ENCODE results near the gene PNO1. TPM values are rescaled to one million over a fixed set of nuclear protein-coding genes. Genes with fewer than 3 reads are reported as not detected.

The PNO1 gene
- 6.5 and 7.3 TPM in 2 replicates for total RNA-seq (2013; cell fraction: nucleolus; rRNA removed)
- total RNA-seq (2014; rRNA removed) (30.3 and 30.8 TPM in 2 replicates), total RNA-seq (2014; rRNA removed; fragmentation: Illumina TruSeq; extraction: Trizol) (29.1 and 30.2 TPM in 2 replicates), total RNA-seq (2021) (21.8 and 23.7 TPM in 2 replicates), polyA plus RNA-seq (2011; rRNA removed) (18.8 and 21.9 TPM in 2 replicates), polyA plus RNA-seq (2014; fragmentation: Illumina TruSeq; extraction: Trizol) (33.4 and 34.2 TPM in 2 replicates), polyA plus RNA-seq (2014; fragmentation: Nextera tagmentation; extraction: Ambion mirVana) (10 to 100 TPM in 1 of 2 experiments, 1 to 10 TPM in 1; 9.7 to 18.5 TPM), polyA plus RNA-seq (2014; rRNA removed) (31.2 and 34.4 TPM in 2 replicates), polyA plus RNA-seq (2016; fragmentation: Nextera tagmentation; extraction: Ambion mirVana) (10 to 100 TPM; 57.2 to 60.2 TPM), polyA minus RNA-seq (2011; rRNA and poly(A)+ RNA removed) (3.8 and 4.2 TPM in 2 replicates), Bru-seq, nascent RNA (percentile 88 among the genes with signal in this experiment), BruChase-seq, experiment 1, labeled RNA remaining after a 6-hour chase (percentile 72 among the genes with signal in this experiment), BruChase-seq, experiment 2, labeled RNA remaining after a 2-hour chase (percentile 79 among the genes with signal in this experiment)
- 15.7 TPM for polyA plus RNA-seq (2011; ENCODE audit: low read depth)
- polyA plus RNA-seq (2011; cell fraction: cytosol; rRNA removed): 12.3 and 15.0 TPM in 2 replicates
- polyA plus RNA-seq (2011; cell fraction: nucleus; rRNA removed): 4.2 and 10.1 TPM in 2 replicates
- 12.3 and 16.4 TPM in 2 replicates for polyA plus RNA-seq (2012)
- polyA minus RNA-seq (2011; cell fraction: cytosol; rRNA and poly(A)+ RNA removed): 3.1 and 4.8 TPM in 2 replicates
- 2.5 and 3.8 TPM in 2 replicates for polyA minus RNA-seq (2011; cell fraction: nucleus; rRNA and poly(A)+ RNA removed)
- long read RNA-seq, experiment 1, transcript PNO1-201 (7 exons, 2,286 nt): major isoform, 67 of 78 reads
- long read RNA-seq, experiment 1, partial matches to known transcripts: 1 of 78 reads
- long read RNA-seq, experiment 1, other reads (novel, unspliced or antisense): 10 of 78 reads
- long read RNA-seq, experiment 2, transcript PNO1-201 (7 exons, 2,286 nt): major isoform, 261 of 289 reads
- long read RNA-seq, experiment 2, partial matches to known transcripts: 4 of 289 reads
- long read RNA-seq, experiment 2, other reads (novel, unspliced or antisense): 24 of 289 reads

DNA sequence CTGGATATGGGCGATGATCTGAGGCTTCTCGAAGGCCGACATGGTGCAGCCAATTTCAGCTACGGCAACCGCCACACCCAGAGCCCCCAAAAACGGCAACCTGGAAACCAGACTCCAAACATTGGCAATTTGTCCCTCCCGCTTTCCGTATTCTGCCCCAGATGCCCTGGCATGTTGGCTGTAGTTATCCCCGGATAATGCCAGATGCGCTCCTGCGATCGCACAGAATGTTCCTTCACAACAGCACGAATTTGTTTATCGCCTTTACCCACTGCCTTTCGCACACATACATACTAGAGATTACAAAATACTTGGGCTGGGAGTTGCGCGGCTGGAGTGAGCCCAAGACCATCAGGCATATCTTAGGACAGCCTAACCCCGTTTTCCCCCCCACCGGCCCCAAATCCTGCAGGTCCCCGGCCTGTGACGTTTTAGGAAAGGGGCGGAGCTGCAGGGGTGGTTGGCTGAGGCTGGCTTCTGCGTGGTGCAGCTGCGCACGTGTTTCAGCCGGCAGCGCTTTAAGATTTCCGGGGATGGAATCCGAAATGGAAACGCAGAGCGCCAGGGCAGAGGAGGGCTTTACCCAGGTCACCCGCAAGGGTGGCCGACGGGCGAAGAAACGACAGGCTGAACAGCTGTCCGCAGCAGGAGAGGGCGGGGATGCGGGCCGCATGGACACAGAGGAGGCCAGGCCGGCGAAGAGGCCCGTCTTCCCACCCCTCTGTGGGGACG lies at the start of gene PNO1:
Gene PNO1 (plus strand): TSS at position 487 of the 732 bp plus-strand sequence. CDS start 47 bp downstream, at position 534.
- WGBS (ENCODE audit: insufficient coverage, insufficient replicate concordance, low lambda C conversion rate, missing lambda C conversion rate): under 1% methylated on average over 42 of the region's 44 CpGs
- DNase-seq (ENCODE audit: low read depth, low spot score) (peak; percentile 86), FAIRE-seq (peak; percentile 84), ATAC-seq (peak; percentile 96)
- ChIA-PET SMC1A (ENCODE audit: uncharacterized antibody, unreplicated experiment) (interaction anchor here (0.6 to 2.1 kb wide), 13 partner anchors 13 to 284 kb away, joined by 3 to 12 read pairs (median 4); partner anchors contain the start of gene PPP3R1), CTCF (interaction anchor here (0.6 to 3.6 kb wide), 9 partner anchors 18 to 284 kb away, joined by 3 to 25 read pairs (median 5); partner anchors contain the start of gene PPP3R1), RAD21 (ENCODE audit: unreplicated experiment) (interaction anchor here (1.0 to 3.6 kb wide), 4 partner anchors 30 to 306 kb away, joined by 3 to 13 read pairs (median 8); no protein-coding TSS in a partner anchor), POLR2A (interaction anchor here (0.7 to 1.5 kb wide), 5 partner anchors 12 to 254 kb away, joined by 3 to 5 read pairs (median 3); partner anchors contain the start of genes C1D and PPP3R1)
- H3K79me2 ChIP-seq (ENCODE audit: control insufficient read depth, insufficient read depth, low read length): peaks cover 40% of the 10 kb centered on the region
- peak within 1 kb of the TSS; percentile 91 for H3K4me2 ChIP-seq (ENCODE audit: control insufficient read depth, insufficient read depth)
- peak within 1 kb of the TSS; percentile 97 for H2AFZ ChIP-seq (ENCODE audit: control insufficient read depth, low read depth, low read length)
- intact Hi-C loops (cut with micrococcal nuclease; ENCODE audit: unreplicated experiment) (loop anchor here (2.0 kb wide), 1 partner anchor 37 kb away; no protein-coding TSS in a partner anchor), in situ Hi-C loops (cut with MboI) (no loop called here)
- H3K9ac ChIP-seq (ENCODE audit: control insufficient read depth, insufficient read depth, low read length): peak within 1 kb of the TSS; percentile 87
- BruUV-seq (replicated peaks): no TSS peak
- no peaks in the 10 kb centered on the region for H3K9me3 ChIP-seq (replicated peaks; ENCODE audit: control insufficient read depth, insufficient read depth, low read length)
- peaks cover 10% of the 10 kb centered on the region for H3K4me1 ChIP-seq (ENCODE audit: control insufficient read depth, insufficient read depth, low read length)
- no peaks in the 10 kb centered on the region for H4K20me1 ChIP-seq (ENCODE audit: control insufficient read depth, insufficient read depth)
- H3K4me3 ChIP-seq: peak within 1 kb of the TSS; percentile 98
- peak within 1 kb of the TSS; percentile 97 for H3K27ac ChIP-seq (ENCODE audit: control insufficient read depth, insufficient read depth)
- peaks cover 0 to 15% of the 10 kb centered on the region in 2 experiments; a peak in 2 of 4 replicates for H3K36me3 ChIP-seq (ENCODE audit: control insufficient read depth in 2 of 2, insufficient read depth in 2 of 2, low read length in 1 of 2)
- no peaks in the 10 kb centered on the region for H3K27me3 ChIP-seq (replicated peaks in 1 of 2; ENCODE audit: control insufficient read depth in 2 of 2, insufficient read depth in 2 of 2, low read length in 1 of 2)
- TF ChIP-seq RB1 (IDR thresholded peaks at IDR 0.05; ENCODE audit: borderline replicate concordance) (peak; percentile 78), HDGF (IDR thresholded peaks at IDR 0.05) (0 out of 2 replicates have a peak, but pooled peaks have one; percentile 45), NFYB (IDR thresholded peaks at IDR 0.05; ENCODE audit: insufficient read depth, low read depth, low read length) (peak; percentile 61; the same call in 1 of the 2 replicates), FOXM1 (IDR thresholded peaks at IDR 0.05; ENCODE audit: low read depth, low read length) (peak; percentile 63; the same call in 1 of the 2 replicates)
- TF ChIP-seq, protein P1, sequence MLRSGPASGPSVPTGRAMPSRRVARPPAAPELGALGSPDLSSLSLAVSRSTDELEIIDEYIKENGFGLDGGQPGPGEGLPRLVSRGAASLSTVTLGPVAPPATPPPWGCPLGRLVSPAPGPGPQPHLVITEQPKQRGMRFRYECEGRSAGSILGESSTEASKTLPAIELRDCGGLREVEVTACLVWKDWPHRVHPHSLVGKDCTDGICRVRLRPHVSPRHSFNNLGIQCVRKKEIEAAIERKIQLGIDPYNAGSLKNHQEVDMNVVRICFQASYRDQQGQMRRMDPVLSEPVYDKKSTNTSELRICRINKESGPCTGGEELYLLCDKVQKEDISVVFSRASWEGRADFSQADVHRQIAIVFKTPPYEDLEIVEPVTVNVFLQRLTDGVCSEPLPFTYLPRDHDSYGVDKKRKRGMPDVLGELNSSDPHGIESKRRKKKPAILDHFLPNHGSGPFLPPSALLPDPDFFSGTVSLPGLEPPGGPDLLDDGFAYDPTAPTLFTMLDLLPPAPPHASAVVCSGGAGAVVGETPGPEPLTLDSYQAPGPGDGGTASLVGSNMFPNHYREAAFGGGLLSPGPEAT (IDR thresholded peaks at IDR 0.05; ENCODE audit: low read depth): peak; percentile 100
- TF ChIP-seq, protein P2, sequence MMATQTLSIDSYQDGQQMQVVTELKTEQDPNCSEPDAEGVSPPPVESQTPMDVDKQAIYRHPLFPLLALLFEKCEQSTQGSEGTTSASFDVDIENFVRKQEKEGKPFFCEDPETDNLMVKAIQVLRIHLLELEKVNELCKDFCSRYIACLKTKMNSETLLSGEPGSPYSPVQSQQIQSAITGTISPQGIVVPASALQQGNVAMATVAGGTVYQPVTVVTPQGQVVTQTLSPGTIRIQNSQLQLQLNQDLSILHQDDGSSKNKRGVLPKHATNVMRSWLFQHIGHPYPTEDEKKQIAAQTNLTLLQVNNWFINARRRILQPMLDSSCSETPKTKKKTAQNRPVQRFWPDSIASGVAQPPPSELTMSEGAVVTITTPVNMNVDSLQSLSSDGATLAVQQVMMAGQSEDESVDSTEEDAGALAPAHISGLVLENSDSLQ (IDR thresholded peaks at IDR 0.05): no peak
- TF ChIP-seq, protein P3, sequence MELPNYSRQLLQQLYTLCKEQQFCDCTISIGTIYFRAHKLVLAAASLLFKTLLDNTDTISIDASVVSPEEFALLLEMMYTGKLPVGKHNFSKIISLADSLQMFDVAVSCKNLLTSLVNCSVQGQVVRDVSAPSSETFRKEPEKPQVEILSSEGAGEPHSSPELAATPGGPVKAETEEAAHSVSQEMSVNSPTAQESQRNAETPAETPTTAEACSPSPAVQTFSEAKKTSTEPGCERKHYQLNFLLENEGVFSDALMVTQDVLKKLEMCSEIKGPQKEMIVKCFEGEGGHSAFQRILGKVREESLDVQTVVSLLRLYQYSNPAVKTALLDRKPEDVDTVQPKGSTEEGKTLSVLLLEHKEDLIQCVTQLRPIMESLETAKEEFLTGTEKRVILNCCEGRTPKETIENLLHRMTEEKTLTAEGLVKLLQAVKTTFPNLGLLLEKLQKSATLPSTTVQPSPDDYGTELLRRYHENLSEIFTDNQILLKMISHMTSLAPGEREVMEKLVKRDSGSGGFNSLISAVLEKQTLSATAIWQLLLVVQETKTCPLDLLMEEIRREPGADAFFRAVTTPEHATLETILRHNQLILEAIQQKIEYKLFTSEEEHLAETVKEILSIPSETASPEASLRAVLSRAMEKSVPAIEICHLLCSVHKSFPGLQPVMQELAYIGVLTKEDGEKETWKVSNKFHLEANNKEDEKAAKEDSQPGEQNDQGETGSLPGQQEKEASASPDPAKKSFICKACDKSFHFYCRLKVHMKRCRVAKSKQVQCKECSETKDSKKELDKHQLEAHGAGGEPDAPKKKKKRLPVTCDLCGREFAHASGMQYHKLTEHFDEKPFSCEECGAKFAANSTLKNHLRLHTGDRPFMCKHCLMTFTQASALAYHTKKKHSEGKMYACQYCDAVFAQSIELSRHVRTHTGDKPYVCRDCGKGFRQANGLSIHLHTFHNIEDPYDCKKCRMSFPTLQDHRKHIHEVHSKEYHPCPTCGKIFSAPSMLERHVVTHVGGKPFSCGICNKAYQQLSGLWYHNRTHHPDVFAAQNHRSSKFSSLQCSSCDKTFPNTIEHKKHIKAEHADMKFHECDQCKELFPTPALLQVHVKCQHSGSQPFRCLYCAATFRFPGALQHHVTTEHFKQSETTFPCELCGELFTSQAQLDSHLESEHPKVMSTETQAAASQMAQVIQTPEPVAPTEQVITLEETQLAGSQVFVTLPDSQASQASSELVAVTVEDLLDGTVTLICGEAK (IDR thresholded peaks at IDR 0.05; ENCODE audit: borderline replicate concordance): peak; percentile 65; the same call in 1 of the 2 replicates
- TF ChIP-seq, protein P4, sequence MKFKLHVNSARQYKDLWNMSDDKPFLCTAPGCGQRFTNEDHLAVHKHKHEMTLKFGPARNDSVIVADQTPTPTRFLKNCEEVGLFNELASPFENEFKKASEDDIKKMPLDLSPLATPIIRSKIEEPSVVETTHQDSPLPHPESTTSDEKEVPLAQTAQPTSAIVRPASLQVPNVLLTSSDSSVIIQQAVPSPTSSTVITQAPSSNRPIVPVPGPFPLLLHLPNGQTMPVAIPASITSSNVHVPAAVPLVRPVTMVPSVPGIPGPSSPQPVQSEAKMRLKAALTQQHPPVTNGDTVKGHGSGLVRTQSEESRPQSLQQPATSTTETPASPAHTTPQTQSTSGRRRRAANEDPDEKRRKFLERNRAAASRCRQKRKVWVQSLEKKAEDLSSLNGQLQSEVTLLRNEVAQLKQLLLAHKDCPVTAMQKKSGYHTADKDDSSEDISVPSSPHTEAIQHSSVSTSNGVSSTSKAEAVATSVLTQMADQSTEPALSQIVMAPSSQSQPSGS (IDR thresholded peaks at IDR 0.05; ENCODE audit: low read length): no peak

All from GM12878 (cell line).